ENCODE data around the gene ERCC6L.

ERCC6L gene

GRCh38 chrX:72201836-72202536, 36.8 kb downstream of the ERCC6L start:
- Histone ChIP-seq H3K36me3 (ENCODE audit: insufficient read depth, low read length) (peaks cover 40% of the 10 kb centered on the region), H3K79me2 (ENCODE audit: insufficient read depth, low read length) (peaks cover 22% of the 10 kb centered on the region; the same call in 1 of the 2 replicates), H3K4me3 (ENCODE audit: low read depth in 1 of 2, low read length in 2 of 2) (no peak overlapping the region), H3K4me1 (ENCODE audit: insufficient read depth, low read length) (no peaks in the 10 kb centered on the region), H3K27ac (ENCODE audit: low read length) (no peak overlapping the region), H3K4me2 (ENCODE audit: insufficient read depth, low read length) (no peak overlapping the region), H4K20me1 (ENCODE audit: insufficient read depth, low read length) (peaks cover 5% of the 10 kb centered on the region; the same call in 1 of the 2 replicates), H3K9ac (ENCODE audit: low read depth, low read length) (no peak overlapping the region), H3K27me3 (ENCODE audit: insufficient read depth, low read length, poor library complexity) (no peaks in the 10 kb centered on the region), H2AFZ (ENCODE audit: low read depth, low read length) (no peak overlapping the region), H3K9me3 (ENCODE audit: insufficient read depth, low read length, severe bottlenecking) (no peaks in the 10 kb centered on the region)
- DNase-seq (no peak), ATAC-seq (ENCODE audit: insufficient read depth, low read depth) (no peak)
- no peak for TF ChIP-seq EZH2 (IDR thresholded peaks at IDR 0.05; ENCODE audit: borderline replicate concordance, low read depth, low read length, severe bottlenecking)

- Histone ChIP-seq H3K4me1 (ENCODE audit: insufficient read depth, low read length) (peaks cover 32% of the 10 kb centered on the region), H3K9ac (ENCODE audit: low read depth, low read length) (peak overlapping the region; percentile 66), H3K4me3 (ENCODE audit: low read depth in 1 of 2, low read length in 2 of 2) (peak overlapping the region; percentile 32 to 81; a peak in 3 of 4 replicates), H4K20me1 (ENCODE audit: insufficient read depth, low read length) (no peaks in the 10 kb centered on the region; the same call in 1 of the 2 replicates), H3K4me2 (ENCODE audit: insufficient read depth, low read length) (peak overlapping the region; percentile 86), H3K36me3 (ENCODE audit: insufficient read depth, low read length) (peaks cover 12% of the 10 kb centered on the region), H3K27me3 (ENCODE audit: insufficient read depth, low read length, poor library complexity) (no peaks in the 10 kb centered on the region), H2AFZ (ENCODE audit: low read depth, low read length) (no peak overlapping the region), H3K79me2 (ENCODE audit: insufficient read depth, low read length) (peaks cover 38% of the 10 kb centered on the region), H3K27ac (ENCODE audit: low read length) (0 out of 2 replicates have a peak overlapping the region, but pooled peaks have one; percentile 6), H3K9me3 (ENCODE audit: insufficient read depth, low read length, severe bottlenecking) (no peaks in the 10 kb centered on the region)
- TF ChIP-seq EZH2 (IDR thresholded peaks at IDR 0.05; ENCODE audit: borderline replicate concordance, low read depth, low read length, severe bottlenecking): no peak
- TF ChIP-seq CTCF (IDR thresholded peaks at IDR 0.05; ENCODE audit: borderline replicate concordance, extremely low read depth, low read length, poor library complexity, severe bottlenecking): no peak
- DNase-seq (no peak), ATAC-seq (ENCODE audit: insufficient read depth, low read depth) (no peak)
Measured at GRCh38 chrX:72182924-72183323, 55.9 kb downstream of the ERCC6L start.

GRCh38 chrX:72181178-72182125, 57.4 kb downstream of the ERCC6L start, which contains the start of gene PIN4:
Gene PIN4, plus strand, starts transcription at chrX:72181757. Its CDS starts 29 bp downstream, at chrX:72181786.
- H3K4me3 ChIP-seq (ENCODE audit: low read depth in 1 of 2, low read length in 2 of 2): peak within 1 kb of the TSS; percentile 43 to 81; a peak in 3 of 4 replicates
- peaks cover 32% of the 10 kb centered on the region for H3K4me1 ChIP-seq (ENCODE audit: insufficient read depth, low read length)
- TF ChIP-seq EZH2 (IDR thresholded peaks at IDR 0.05; ENCODE audit: borderline replicate concordance, low read depth, low read length, severe bottlenecking) (no peak), CTCF (IDR thresholded peaks at IDR 0.05; ENCODE audit: borderline replicate concordance, extremely low read depth, low read length, poor library complexity, severe bottlenecking) (no peak)
- H3K4me2 ChIP-seq (ENCODE audit: insufficient read depth, low read length): peak within 1 kb of the TSS; percentile 86
- DNase-seq: peak; percentile 95
- peak within 1 kb of the TSS; percentile 79 for H2AFZ ChIP-seq (ENCODE audit: low read depth, low read length)
- ATAC-seq (ENCODE audit: insufficient read depth, low read depth): peak; percentile 93
- H3K79me2 ChIP-seq (ENCODE audit: insufficient read depth, low read length): peaks cover 35% of the 10 kb centered on the region
- no peaks in the 10 kb centered on the region; the same call in 1 of the 2 replicates for H4K20me1 ChIP-seq (ENCODE audit: insufficient read depth, low read length)
- no peaks in the 10 kb centered on the region for H3K9me3 ChIP-seq (ENCODE audit: insufficient read depth, low read length, severe bottlenecking)
- H3K27ac ChIP-seq (ENCODE audit: low read length): peak within 1 kb of the TSS; percentile 97
- peak within 1 kb of the TSS; percentile 66 for H3K9ac ChIP-seq (ENCODE audit: low read depth, low read length)
- H3K36me3 ChIP-seq (ENCODE audit: insufficient read depth, low read length): peaks cover 6% of the 10 kb centered on the region; the same call in 1 of the 2 replicates
- no peaks in the 10 kb centered on the region for H3K27me3 ChIP-seq (ENCODE audit: insufficient read depth, low read length, poor library complexity)

Measured in DND-41 (cell line).